NCI-H82 treated with DMSO at 0.1 percent for 48 hours (cell line): ENCODE measurements around the gene TBC1D22A.

ENCODE experiments used
- DNase-seq: peaks from one replicate; lab custom pipeline; 2025; ENCODE audit not compliant: unreplicated experiment; lab: John Stamatoyannopoulos, UW

The TBC1D22A gene

DNA sequence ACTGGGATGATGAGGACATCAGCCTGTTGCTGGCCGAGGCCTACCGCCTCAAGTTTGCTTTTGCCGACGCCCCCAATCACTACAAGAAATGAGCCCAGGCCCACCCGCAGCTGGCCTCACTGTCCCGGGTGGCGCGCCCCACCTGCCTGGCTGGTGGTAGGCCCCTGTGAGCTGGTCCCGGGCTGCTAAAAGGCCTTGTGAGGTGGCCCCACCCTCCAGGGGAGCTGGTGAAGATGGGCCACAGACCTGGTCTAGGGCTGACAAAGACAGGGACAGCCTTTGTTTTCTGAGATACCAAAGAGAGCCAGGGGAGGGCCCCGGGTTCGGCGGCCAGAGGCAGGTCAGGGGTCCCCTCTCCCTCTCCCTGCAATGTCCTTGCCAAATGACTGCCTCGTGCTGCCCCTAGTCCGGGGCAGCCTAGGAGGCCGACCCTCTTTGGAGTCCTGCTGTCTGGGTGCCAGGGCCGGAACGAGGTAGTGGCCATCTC lies 411.1 kb downstream of the TBC1D22A start:
- no peak for DNase-seq

DNA sequence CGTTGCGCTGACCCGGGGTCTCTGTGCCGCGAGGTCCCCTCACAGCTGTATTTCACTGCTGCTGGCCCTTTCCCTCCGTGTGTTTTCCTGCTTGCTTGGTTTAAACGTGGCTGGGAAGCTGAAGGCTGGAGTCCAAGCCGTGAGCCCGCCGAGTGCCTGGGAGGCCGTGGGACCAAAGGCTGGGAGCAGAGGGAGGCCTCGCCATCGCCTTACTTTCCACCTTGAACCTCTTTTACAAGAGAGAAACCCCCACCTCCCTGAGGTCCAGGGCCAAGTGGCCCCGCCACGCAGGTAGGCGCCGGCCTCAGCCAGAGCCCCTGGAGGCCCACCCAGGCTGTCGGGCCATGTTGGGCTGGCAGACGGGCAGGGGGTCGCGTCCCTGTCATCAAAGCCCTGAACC lies 411.6 kb downstream of the TBC1D22A start:
- DNase-seq, result no peak

DNA sequence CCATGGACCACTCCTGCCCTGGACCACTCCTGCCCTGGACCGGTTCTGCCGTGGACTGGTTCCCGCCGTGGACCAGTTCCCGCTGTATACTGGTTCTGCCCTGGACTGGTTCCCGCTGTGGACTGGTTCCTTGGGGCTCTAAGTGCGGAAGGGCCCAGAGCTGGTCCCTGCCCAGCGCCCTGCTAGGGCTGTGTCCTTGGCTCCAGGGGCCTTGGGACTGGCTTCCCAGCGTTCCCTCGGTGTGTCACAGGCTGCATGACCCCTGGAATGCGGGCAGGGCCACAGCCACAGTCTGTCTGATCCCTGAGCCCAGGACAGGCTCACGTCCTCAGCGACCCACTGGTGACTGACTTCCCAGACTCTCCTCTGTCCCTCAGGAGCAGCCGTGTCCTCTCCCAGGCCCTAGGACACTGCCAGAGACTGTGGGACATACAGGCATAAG lies 412.2 kb downstream of the TBC1D22A start:
- DNase-seq, result no peak

DNA sequence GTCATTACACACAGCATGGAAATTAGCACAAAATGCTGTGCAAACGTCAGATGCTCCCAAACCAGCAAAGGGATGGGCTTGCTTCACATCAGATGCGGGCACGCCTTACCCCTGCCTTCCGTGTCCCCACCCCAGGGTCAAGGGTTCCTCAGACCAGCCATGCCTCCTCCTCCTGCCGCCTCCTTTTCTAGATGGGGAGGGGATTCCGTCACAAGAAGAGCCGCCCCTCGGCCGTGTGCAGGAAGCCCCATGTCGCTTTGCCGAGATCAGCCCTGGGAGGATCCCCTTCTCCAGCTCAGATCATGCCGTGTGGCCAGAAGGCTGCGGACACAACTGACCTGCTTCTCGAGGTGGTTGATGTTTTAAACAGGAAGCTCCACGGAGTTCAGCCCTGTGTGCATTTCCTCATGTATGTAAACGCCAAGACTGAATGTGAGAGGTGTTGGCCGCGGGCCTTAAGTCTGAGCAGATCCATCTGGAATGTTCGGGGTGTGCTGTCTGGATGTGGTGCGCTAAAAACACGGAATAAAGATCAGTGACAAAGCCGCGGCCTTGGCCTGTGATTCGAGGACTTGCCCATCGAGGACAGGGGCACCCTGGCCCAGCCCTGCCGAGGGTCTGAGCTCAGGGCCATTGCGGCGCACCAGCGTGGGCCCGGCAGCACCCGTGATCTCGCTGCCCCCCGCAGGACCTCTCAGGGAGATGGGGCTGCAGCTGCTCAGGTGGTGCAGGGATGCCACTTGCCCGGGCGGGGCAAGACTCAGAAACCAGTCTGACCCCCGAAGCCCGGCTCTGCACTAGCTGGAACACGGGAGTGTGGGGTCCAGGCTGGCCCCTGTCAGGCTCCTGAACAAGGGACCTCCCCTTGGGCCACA lies 412.9 kb downstream of the TBC1D22A start:
- DNase-seq, result no peak

DNA sequence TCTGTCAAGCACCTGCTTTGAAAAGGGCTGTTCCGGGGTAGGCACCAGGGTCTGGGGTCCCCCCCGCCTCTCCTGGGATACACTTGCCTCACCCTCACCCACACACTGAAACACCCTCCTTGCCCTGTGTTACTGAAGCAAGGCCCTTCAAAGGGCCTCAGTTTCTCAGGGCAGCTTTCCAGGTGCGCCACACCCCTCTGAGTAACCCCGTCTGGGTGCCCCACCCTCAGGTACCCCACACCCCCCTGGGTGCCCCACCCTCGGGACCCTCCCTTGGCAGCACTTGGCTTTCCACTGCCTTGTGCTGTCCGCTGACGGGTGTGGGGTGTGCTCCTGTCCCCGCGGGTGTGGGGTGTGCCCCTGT lies 413.6 kb downstream of the TBC1D22A start:
- DNase-seq, result no peak

- DNase-seq, result no peak
Measured at GRCh38 chr22:47176573-47177333, 414.3 kb downstream of the TBC1D22A start.

DNA sequence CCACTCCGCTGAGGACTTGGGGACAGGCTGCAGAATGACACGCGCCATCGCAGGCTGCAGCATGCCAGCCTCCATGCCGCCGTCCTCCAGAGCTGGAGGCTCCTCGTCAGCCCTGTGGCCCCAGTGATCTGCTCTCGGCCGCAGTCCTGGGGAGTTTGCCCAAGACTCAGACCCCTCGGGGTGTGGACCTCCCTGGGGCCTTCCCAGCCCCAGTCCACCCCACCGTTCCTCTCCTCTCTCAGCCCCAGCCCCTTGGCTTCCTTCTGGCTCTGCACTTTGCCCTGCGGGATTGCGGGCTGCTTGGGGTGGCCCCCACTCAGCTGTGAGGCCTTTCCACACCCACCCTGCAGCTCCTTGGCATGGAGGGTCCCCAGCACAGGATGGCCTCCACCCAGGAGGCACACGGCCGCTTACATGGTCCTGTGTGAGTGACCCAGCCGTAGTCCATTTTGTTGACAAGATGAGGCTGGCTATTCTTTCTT lies 414.9 kb downstream of the TBC1D22A start:
- DNase-seq, result no peak

- DNase-seq, result no peak
Measured at GRCh38 chr22:47178339-47178738, 415.9 kb downstream of the TBC1D22A start.

- DNase-seq, result no peak
Measured at GRCh38 chr22:47180796-47181195, 418.3 kb downstream of the TBC1D22A start.

GRCh38 chr22:47187176-47187957 lies 424.9 kb downstream of the TBC1D22A start:
- DNase-seq, result no peak

GRCh38 chr22:47188261-47189055 lies 426.0 kb downstream of the TBC1D22A start:
- no peak for DNase-seq

DNA sequence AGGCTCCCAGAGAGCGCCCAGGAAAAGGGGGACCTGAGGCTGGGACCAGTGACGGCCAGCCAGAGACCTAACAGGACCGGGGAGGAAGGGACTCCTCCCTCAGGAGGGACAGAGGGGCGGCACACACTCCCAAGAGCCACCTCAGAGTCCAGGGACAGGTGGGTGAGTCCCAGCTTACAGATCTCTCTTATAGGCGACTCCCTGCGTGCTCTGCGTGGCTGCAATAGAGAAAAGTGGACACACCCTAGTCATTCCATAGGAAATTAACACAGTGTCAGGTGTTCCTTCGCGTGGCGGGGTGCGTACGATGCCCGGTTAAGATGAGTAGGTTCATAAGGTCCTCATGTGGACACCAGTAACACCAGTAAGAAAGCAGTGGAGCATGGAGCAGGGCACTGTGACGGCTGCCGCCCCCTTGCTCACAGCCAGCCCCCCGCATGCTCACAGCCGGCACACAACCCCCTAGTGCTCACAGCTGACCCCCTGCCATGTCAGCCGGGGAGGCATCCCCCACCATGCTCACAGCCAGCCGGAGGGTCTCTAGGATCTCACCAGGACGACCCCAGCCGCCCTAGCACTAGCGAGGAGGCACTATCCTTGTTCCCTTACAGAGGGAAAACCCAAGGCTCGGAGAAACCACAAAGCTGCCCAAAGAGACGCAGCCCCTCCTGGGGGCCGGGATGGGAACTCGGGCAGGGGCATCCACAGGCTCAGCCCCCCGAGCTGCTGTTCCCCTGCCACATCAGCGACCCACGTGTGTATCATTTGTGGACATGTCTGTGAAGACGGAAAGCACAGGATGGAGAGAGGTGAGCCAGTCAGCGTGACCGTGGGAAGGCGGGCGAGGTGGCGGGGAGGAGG lies 426.8 kb downstream of the TBC1D22A start:
- DNase-seq, result no peak

GRCh38 chr22:47190276-47190956 lies 428.0 kb downstream of the TBC1D22A start:
- no peak for DNase-seq

DNA sequence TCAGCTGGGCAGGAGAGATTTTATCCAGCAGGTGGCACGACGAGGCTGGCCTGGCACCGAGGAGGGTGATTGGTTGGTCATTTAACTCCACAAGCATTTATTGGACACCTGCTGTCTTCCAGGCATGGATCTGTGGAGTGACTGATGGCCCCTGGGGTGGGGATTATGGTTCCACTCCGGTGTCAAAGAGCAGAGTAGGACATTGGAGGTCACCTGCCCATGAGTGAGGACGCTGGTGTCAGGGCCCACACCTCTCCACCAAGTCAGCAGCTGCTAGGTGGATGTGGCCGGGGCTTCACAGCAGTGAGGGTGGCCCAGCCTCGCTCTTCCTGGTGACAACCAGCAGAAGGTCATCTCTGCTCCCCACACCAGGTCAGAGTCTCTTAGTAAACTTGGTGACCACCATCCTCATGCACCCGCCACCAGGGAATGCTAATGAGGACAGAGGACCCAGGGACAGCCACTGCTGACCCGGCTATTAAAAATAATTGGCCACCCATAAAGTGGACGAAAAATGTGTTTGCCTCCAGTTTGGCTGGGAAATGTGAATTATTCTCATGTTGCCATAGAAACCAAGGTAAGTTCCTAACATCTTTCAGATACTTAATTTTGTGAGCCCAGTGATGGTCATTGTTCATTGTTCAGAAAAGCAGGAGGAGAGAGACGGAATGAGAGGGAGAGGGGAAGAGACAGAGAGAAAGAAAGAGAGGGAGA lies 428.7 kb downstream of the TBC1D22A start:
- no peak for DNase-seq

- no peak for DNase-seq
Measured at GRCh38 chr22:47191671-47192650, 429.5 kb downstream of the TBC1D22A start.

GRCh38 chr22:47192651-47193437 lies 430.4 kb downstream of the TBC1D22A start:
- no peak for DNase-seq
